ENCODE measurements around the gene ARPC1B. TPM values are rescaled to one million over a fixed set of nuclear protein-coding genes. Genes with fewer than 3 reads are reported as not detected.

The ARPC1B gene
- total and polyA plus RNA-seq, 5 donors, result 35.5 to 65.1 (median 52.9) TPM

- Histone ChIP-seq H3K4me1 (ENCODE audit: control insufficient read depth, insufficient read depth, low read length) (no peaks in the 10 kb centered on the region), H3K27me3 (ENCODE audit: control insufficient read depth, insufficient read depth) (no peaks in the 10 kb centered on the region), H3K27ac (ENCODE audit: low read length) (no peak overlapping the region), H3K4me3 (ENCODE audit: low read length) (no peak overlapping the region), H3K9me3 (ENCODE audit: control insufficient read depth, low read length) (no peaks in the 10 kb centered on the region)
- intact Hi-C loops (cut with DNase I), result no loop called here
- peak in 1 of 3 donors; percentile 19 for DNase-seq
- WGBS, result 95% methylated on average over 9 of the region's 9 CpGs
- no peak for ATAC-seq
Measured at GRCh38 chr7:99433158-99433557, 58.6 kb downstream of the ARPC1B start.

- DNase-seq (no peak), ATAC-seq (peak; percentile 12 to 32)
- Histone ChIP-seq H3K4me3 (ENCODE audit: low read length) (peak overlapping the region; percentile 83), H3K27ac (ENCODE audit: low read length) (peak overlapping the region; percentile 52), H3K9me3 (ENCODE audit: control insufficient read depth, low read length) (no peaks in the 10 kb centered on the region), H3K4me1 (ENCODE audit: control insufficient read depth, insufficient read depth, low read length) (peaks cover 3% of the 10 kb centered on the region), H3K27me3 (ENCODE audit: control insufficient read depth, insufficient read depth) (no peaks in the 10 kb centered on the region)
- intact Hi-C loops (cut with DNase I), result no loop called here
- 19% methylated on average over 20 of the region's 20 CpGs for whole genome bisulfite sequencing
Measured at GRCh38 chr7:99437946-99438572, 63.5 kb downstream of the ARPC1B start.

GRCh38 chr7:99438573-99439480, 64.3 kb downstream of the ARPC1B start, which contains the start of the genes CPSF4 and PTCD1:
Gene CPSF4 (plus strand): TSS chr7:99438943. CDS start chr7:99439083, 140 bp downstream.
Gene PTCD1 (minus strand): TSS chr7:99438798. CDS start chr7:99435242, 3,556 bp downstream.
- under 1% methylated on average over 89 of the region's 89 CpGs for WGBS
- H3K4me1 ChIP-seq (ENCODE audit: control insufficient read depth, insufficient read depth, low read length), result peaks cover 3% of the 10 kb centered on the region
- intact Hi-C loops (cut with DNase I), result no loop called here

GRCh38 chr7:99440195-99440594, 65.7 kb downstream of the ARPC1B start:
- DNase-seq (peak in 1 of 3 donors; percentile 18), ATAC-seq (no peak)
- Histone ChIP-seq H3K27me3 (ENCODE audit: control insufficient read depth, insufficient read depth) (no peaks in the 10 kb centered on the region), H3K9me3 (ENCODE audit: control insufficient read depth, low read length) (no peaks in the 10 kb centered on the region), H3K27ac (ENCODE audit: low read length) (no peak overlapping the region), H3K4me1 (ENCODE audit: control insufficient read depth, insufficient read depth, low read length) (peaks cover 3% of the 10 kb centered on the region), H3K4me3 (ENCODE audit: low read length) (no peak overlapping the region)
- intact Hi-C loops (cut with DNase I), result no loop called here
- 77% methylated on average over 9 of the region's 9 CpGs for WGBS

More at GRCh38 chr7:99438573-99439480, 64.3 kb downstream of the ARPC1B start, which contains the start of the genes CPSF4 and PTCD1:
- H3K9me3 ChIP-seq (ENCODE audit: control insufficient read depth, low read length), result no peaks in the 10 kb centered on the region
- ATAC-seq (peak; percentile 97 to 98), DNase-seq (peak; percentile 97 to 98 (median 98))
- no peaks in the 10 kb centered on the region for H3K27me3 ChIP-seq (ENCODE audit: control insufficient read depth, insufficient read depth)
- H3K27ac ChIP-seq (ENCODE audit: low read length), result peak within 1 kb of the TSS; percentile 52
- H3K4me3 ChIP-seq (ENCODE audit: low read length), result peak within 1 kb of the TSS; percentile 83

Other genes starting within 250 kb of the ARPC1B start
- 10 to 100 TPM in 1 of 4 donors, 1 to 10 TPM in 3; 9.2 to 14.7 (median 9.7) TPM for gene SMURF1, start 230.6 kb upstream of the ARPC1B start, total RNA-seq
- 4.5 TPM for gene SMURF1, start 230.6 kb upstream of the ARPC1B start, polyA plus RNA-seq
- not detected for gene KPNA7, start 166.6 kb upstream of the ARPC1B start, total RNA-seq
- gene KPNA7, start 166.6 kb upstream of the ARPC1B start, polyA plus RNA-seq, result not detected
- gene MYH16, start 101.9 kb upstream of the ARPC1B start, total RNA-seq, result not detected
- not detected for gene MYH16, start 101.9 kb upstream of the ARPC1B start, polyA plus RNA-seq
- 100 to 1,000 TPM; 106 to 126 (median 121) TPM for gene ARPC1A, start 48.8 kb upstream of the ARPC1B start, total RNA-seq
- gene ARPC1A, start 48.8 kb upstream of the ARPC1B start, polyA plus RNA-seq, result 148 TPM
- gene PDAP1, start 33.9 kb downstream of the ARPC1B start, total RNA-seq, result 10 to 100 TPM; 85.9 to 95.9 (median 90.1) TPM
- 167 TPM for gene PDAP1, start 33.9 kb downstream of the ARPC1B start, polyA plus RNA-seq
- gene BUD31, start 34.2 kb downstream of the ARPC1B start, total RNA-seq, result 10 to 100 TPM; 37.8 to 53.6 (median 44.0) TPM
- gene BUD31, start 34.2 kb downstream of the ARPC1B start, polyA plus RNA-seq, result 65.1 TPM
- gene PTCD1, start 64.1 kb downstream of the ARPC1B start, total RNA-seq, result 1 to 10 TPM; 3.1 to 4.4 (median 3.2) TPM
- gene PTCD1, start 64.1 kb downstream of the ARPC1B start, polyA plus RNA-seq, result 3.0 TPM
- 10 to 100 TPM; 17.3 to 21.9 (median 18.8) TPM for gene CPSF4, start 64.2 kb downstream of the ARPC1B start, total RNA-seq
- gene CPSF4, start 64.2 kb downstream of the ARPC1B start, polyA plus RNA-seq, result 16.2 TPM
- 100 to 1,000 TPM; 525 to 746 (median 627) TPM for gene ATP5MF, start 91.4 kb downstream of the ARPC1B start, total RNA-seq
- gene ATP5MF, start 91.4 kb downstream of the ARPC1B start, polyA plus RNA-seq, result 3,968 TPM
- 1 to 10 TPM; 3.5 to 6.4 (median 3.8) TPM for gene ZNF789, start 98.2 kb downstream of the ARPC1B start, total RNA-seq
- gene ZNF789, start 98.2 kb downstream of the ARPC1B start, polyA plus RNA-seq, result 2.9 TPM
- gene ZNF394, start 125.6 kb downstream of the ARPC1B start, total RNA-seq, result 10 to 100 TPM; 17.1 to 20.5 (median 19.7) TPM
- gene ZNF394, start 125.6 kb downstream of the ARPC1B start, polyA plus RNA-seq, result 16.7 TPM
- 1 to 10 TPM; 6.1 to 7.1 (median 6.3) TPM for gene ZKSCAN5, start 129.9 kb downstream of the ARPC1B start, total RNA-seq
- 3.0 TPM for gene ZKSCAN5, start 129.9 kb downstream of the ARPC1B start, polyA plus RNA-seq
- gene FAM200A, start 177.4 kb downstream of the ARPC1B start, total RNA-seq, result 1 to 10 TPM; 4.7 to 6.1 (median 5.5) TPM
- gene FAM200A, start 177.4 kb downstream of the ARPC1B start, polyA plus RNA-seq, result 6.7 TPM
- 10 to 100 TPM; 37.8 to 45.5 (median 39.8) TPM for gene ZNF655, start 183.9 kb downstream of the ARPC1B start, total RNA-seq
- 31.5 TPM for gene ZNF655, start 183.9 kb downstream of the ARPC1B start, polyA plus RNA-seq
- gene TMEM225B, start 223.5 kb downstream of the ARPC1B start, total RNA-seq, result under 1 TPM; 0.21 to 0.40 (median 0.37) TPM
- 0.41 TPM for gene TMEM225B, start 223.5 kb downstream of the ARPC1B start, polyA plus RNA-seq
- 1 to 10 TPM; 8.1 to 9.6 (median 8.6) TPM for gene ZSCAN25, start 242.2 kb downstream of the ARPC1B start, total RNA-seq
- 3.8 TPM for gene ZSCAN25, start 242.2 kb downstream of the ARPC1B start, polyA plus RNA-seq